Inferior parietal cortex (tissue), 1 donor: Measurements from ENCODE around the gene EFHC1.
"Not testable (repeated sequence)": the region's sequence is repeated elsewhere in the genome, so short reads cannot be mapped to it uniquely, and the experiment has no call there.

Source experiments
- DNase-seq: peaks from one replicate; pipeline ENCODE4 v3.0.0-alpha.2; 2016; ENCODE audit errors: extremely low spot score

Gene EFHC1

DNA sequence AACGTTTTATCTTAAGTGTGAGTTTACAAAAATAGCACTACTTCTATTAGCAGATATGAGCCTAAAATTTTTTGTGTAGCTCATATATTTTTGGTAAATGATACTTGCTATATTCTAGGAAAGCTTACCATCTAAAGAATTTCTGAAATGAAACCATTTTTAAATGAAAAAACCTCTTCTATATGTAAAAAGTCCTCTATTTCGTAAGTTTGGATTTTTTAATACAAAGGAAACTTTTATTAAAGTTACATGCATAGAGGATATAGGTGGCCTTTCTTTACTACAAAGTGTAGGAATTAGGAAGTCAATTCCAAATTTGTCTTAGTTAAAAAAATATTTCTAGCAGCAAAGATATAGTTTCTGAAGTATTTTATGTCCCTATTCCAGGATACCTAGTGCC is 18.8 kb downstream of the EFHC1 start:
- no peak for DNase-seq

DNA sequence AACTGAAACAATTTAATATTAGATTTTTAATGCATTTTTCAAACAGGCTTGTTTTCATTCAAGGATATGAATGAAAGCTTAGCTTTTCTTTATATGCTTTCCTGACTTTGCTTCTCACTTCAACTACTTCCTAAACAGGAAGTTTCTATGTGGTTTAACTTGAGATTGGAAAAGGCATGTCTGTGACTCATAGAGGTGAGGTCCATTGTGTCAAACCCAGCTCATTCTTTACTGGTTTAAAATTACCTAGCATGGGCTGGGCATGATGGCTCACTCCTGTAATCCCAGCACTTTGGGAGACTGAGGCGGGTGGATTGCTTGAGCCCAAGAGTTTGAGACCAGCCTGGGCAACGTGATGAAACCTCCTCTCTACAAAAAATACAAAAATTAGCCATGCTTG is 34.4 kb downstream of the EFHC1 start:
- no peak for DNase-seq

DNA sequence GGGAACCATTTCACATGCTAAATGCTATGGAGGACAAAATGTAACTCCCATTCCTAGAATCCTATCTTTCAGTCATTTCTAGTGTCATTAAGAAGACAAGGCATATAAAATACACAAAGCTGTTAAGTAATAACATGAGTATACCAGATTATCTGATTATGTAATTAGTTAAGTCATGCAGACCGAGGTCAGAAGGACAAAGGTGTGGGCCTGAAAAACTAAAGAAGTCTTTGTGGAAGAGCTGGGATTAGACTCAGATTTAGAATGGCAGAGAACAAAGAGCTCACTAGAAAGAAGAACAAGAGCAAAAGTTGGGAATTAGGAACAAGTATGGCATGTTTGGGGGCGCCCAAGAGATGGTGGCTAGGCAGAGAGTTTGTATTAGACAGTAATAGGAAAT is 37.0 kb downstream of the EFHC1 start:
- no peak for DNase-seq

DNA sequence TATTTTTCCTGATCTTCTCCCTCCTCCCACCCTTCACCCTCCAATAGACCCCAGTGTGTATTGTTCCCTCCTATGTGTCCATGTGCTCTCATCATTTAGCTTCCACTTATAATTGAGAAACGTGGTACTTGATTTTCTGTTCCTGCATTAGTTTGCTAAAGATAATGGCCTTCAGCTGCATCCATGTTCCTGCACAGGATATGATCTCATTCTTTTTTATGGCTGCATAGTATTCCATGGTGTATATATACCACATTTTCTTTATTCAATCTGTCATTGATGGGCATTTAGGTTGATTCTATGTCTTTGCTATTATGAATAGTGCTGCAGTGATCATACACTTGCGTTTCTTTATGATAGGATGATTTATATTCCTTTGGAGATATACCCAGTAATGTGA is 41.1 kb downstream of the EFHC1 start:
- DNase-seq = not testable (repeated sequence)

DNA sequence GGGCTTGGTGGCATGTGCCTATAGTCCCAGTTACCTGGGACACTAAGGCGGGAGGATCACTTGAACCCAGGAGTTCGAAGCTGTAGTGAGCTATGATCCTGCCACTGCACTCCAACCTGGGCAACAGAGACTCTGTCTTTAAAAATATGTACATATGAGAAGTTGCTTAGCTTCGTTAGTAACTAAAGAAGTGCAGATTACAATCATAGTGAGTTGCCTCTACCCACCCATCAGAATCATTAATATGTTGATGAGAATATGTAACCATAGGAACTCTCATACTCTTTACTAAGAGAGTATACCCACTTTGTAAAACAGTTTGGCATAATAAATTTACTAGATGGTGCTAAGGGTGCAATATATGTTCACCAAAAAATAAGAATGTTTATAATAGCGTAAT is 54.0 kb downstream of the EFHC1 start:
- DNase-seq = no peak

DNA sequence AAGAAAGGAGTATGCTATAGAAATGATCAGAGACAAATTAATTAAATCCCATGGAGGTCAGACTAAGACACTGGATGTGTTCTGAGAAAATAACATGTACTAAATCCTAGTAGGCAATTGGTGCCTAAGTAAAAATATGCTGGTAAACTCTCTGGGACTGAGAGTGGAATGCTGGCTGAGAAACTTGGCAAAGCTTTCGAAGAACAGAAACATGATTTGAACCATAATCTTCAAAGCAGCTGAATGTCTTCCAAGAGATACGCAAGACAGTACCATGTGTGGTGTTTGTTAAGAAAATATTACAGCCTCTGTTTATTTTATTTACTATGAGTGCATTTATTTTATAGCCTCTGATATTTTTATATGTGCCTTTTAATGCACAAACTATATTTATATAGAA is 55.2 kb downstream of the EFHC1 start:
- DNase-seq = no peak

DNA sequence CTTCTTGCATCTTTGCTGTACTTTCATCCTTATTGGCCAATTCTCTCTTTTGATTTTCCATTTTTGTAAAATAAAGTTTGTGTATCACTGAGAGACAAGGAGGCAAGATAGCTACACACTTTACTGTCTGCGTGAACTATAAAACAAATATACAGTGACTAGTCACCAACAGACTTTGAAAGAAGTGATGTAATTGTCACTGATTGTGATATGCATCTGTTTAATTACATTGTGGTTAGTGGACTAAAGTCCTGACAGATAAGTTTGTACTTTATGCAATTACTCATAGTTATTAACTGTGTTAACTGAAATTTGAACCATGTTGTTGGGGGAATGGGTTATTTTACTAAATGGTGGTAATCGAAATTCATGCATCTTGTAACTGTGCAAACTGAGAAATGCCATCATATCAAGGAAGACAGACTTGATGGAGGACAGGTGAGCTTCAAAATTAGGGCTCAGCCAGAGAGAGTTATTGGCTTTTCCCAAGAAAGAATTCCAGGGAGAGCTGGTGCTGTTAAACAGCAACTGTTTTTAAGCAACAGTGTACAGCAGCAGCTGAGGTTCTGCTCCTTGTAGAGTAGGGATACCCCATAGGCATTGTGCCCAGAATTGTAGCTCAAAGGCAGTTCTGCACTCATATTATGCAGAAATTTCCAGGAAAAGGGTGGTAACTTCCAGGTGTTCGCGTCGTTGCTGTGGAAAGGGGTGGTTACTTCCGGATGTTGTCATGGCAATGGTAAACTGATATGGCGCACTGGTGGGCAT is 62.9 kb downstream of the EFHC1 start:
- no peak for DNase-seq

DNA sequence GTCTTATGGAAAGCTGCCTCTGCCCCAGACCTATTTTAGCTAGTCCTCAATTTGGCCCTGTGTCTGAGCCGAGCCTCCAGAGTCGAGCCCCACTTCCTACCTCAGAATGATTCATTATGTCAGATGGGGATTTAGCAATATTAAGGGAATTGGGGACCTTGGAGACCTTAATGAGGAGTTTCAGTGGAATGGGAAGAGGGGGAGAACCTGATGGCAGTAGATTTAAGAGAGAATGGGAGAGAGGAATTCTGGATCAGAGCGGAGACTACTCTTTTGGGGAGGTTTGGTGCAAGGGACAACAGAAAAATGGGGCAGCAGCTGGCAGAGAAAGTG is 63.5 kb downstream of the EFHC1 start:
- DNase-seq = no peak

DNA sequence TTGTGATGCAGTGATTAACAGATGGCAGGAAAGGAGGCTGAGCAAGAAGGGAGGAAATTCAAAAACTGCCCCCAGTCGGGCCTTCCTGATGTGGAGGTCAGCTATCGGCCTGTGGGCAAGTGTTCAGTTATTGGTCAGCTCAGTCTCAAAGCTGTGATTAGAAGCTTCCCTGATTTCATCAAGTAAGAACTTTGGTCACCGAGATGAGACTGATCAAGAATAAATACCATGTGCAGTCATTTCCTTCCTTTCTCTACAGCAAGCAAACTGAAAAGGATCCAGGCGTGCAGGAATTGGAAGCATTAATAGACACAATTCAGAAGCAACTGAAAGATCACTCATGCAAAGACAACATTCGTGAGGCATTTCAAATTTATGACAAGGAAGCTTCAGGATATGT is 69.7 kb downstream of the EFHC1 start:
- no peak for DNase-seq

DNA sequence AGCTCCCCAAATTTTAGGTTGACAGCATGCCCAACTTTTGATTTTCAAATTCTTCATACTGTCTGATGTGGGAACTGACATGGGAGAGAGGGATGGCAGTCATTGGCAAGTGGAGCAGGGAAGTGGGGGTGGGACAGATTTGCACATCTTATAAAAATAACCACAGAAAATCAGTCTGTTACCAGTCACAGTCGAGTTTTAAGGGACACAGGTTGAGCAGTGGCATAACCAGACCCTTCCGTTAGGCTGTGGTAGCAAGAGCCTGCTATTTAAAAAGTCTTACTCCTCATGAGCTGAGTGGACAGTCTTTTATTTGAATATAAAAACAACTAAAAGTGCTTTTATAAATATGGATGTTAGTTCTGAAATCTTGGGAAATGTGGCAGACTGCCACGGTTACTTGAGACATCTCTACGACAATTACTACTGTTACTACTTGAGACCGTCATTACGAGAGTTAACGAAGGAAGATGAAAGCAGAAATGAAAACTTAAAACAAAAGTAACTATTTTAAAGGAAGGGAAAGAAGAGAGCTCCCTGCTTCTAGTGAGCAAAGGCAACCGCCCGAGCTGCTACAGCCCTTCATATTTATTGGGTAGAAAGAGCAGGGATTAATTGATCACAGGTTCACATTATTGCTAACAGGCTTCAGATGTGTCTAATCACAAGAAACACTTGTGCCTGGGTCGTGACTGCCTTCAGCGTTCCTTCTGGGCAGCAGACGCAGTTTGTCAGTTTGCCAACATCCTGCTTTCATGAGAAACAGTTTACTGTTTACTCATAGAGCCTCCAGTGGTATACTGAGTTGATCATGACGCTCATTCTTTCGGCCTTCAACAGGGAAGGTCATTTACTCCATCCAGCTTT is 71.3 kb downstream of the EFHC1 start:
- DNase-seq = no peak

DNA sequence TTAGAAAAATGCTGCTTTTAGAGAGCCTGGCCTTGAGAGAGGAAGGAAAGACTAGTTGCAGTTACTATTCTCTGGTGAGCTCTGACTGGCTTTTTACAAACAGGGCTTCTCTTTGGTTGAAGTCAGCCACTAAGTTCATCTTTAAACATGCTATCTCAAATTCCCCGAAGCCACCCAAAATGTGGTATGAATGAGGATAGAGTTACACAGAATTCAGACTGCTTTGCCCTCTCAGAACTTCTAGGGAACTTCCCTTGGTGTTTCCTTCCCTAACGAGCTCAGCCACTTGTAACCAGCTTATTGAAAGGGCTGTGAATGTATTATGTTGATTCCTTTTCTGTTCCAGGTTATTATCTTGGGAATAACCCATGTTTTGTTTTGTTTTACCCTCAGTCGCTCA is 73.5 kb downstream of the EFHC1 start:
- no peak for DNase-seq

DNA sequence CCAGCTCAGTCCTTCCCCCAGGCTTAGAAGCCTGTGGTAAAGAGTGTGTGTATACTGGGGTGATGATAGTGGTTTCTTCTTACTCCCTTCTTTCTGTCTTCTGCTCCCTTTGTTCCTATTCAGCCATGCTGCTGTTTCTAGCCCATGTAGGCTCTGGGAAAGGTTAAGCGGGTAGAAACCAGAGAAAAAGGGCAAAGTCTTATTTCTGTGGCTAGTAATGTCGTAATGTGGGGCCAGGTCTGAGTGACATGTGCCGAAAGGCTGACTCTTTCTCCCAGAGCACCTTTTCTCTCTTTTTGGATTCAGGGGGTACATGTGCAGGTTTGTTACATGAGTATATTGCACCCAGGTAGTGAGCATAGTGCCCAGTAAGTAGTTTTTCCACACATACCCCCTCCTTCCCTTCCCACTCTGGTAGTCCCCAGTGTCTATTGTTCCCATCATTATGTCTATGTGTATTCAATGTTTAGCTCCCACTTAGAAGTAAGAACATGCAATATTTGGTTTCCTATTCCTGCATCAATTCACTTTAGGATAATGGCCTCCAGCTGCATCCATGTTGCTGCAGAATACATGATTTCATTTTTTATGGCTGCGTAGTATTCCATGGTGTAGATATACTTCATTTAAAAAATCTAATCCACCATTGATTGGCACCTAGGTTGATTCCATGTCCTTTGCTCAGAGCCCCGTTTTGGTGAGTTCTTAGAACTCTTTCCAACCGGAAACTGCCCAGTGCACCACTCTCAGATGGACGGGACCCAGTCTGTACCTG is 74.3 kb downstream of the EFHC1 start:
- DNase-seq = no peak

DNA sequence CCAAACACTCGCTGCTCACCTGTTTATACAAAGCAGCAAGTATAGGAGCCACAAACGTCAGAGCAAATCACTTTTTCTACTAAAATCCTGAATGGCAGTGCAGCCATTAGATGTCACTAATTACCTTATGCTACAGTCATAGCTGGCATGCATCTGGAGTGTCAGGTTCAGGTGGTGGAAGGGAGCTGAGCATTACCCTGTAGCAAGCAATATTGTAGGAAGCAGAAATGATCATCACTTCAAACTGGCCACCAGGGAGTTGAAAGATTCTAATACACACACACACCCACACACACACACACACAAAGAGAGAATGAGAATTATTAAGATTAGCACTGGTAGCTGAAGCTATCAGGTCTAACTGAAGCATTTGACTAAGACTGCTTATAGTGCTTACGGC is 75.8 kb downstream of the EFHC1 start:
- DNase-seq = no peak

DNA sequence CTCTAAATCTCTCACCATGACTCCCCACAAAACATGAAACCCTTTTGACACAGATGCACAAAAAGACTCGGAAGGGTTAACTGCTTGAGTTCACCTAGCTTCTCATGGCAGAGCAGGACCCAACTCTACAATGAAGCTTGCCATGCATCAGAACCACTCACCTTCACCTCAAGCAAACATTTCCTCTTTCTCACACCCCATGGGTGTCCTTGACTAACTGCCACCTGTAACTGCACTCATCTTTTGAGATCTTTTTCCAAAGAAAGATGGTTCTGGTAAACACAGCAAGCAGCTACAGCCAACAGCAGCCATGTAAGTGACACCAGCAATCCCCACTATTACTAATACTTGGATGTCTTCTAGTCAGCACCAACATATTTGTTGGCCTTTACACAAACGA is 76.5 kb downstream of the EFHC1 start:
- no peak for DNase-seq

DNA sequence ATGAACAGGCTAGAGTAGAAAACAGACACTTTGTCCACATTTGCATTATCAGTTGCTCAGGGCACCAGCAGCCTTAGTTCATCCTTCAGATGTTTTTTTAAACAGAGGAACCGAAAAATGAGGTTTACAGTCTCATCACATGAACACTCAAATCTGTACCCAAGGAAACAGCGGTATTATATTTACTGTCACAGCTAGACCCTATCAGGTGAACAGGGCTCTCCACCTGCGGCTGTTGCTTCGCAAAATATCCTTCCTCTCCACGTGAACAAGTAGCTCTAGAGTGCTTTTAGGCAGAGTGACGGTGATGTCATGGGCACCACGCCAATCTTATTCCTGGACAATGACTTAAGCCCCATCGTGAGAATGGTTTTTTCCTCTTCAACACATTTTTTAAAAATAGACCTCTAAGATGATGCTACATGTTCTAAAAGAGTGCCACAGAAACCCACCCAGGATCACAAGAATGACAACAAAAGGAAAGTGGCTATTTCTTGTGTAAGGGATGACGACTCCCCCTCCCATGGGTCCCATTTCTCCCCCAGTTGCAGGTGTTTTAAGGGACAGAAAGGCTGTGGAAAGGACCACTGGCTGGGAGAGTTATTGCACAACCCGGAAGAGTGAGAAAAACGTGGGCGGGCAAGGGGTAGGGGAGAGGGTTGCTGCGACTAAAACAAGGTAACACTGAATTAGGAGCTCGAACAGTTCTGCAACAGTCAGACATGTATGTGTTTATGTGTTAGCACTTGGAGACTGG is 77.7 kb downstream of the EFHC1 start:
- DNase-seq = no peak

DNA sequence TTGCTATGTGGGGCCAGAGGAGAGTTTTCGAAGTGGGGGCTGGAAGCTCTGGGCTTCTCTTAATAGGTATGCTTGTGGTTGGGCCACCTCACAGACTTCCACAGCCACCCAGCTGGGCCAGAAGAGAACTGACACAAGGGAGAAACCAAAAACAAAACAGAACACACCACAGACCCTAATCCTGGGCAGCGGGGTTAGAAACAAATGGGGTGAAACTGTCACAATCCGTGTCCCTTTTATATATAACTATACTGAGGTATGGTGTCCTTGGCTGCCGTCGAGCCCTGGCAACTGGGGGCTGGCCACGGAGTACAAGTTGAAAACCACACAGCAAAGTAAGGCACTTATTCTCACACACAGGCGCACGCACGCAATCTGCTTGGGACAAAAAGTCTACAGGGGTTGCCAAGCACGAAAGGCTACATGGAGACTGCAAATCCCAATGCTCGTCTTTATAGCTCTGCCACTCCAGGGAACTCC is 78.4 kb downstream of the EFHC1 start:
- no peak for DNase-seq

DNA sequence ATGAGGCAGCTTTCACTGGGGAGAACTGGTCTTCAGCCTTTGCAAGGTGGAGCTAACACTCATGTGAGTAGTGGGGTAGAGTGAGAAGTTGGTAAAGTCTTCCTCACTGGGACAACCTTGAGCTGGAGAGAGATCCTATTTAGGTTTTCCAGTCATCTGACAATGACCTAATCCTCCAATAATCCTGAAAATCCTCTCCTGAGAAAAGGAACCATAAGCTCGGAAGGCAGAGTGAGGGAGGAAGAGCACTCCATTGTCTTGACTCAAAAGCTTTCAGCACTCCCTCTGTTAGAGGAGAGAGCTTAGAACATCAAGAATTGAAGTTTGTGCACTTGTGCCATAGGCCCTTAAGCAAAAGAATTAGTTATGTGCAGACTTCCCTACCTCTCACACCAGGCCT is 78.9 kb downstream of the EFHC1 start:
- DNase-seq = no peak

DNA sequence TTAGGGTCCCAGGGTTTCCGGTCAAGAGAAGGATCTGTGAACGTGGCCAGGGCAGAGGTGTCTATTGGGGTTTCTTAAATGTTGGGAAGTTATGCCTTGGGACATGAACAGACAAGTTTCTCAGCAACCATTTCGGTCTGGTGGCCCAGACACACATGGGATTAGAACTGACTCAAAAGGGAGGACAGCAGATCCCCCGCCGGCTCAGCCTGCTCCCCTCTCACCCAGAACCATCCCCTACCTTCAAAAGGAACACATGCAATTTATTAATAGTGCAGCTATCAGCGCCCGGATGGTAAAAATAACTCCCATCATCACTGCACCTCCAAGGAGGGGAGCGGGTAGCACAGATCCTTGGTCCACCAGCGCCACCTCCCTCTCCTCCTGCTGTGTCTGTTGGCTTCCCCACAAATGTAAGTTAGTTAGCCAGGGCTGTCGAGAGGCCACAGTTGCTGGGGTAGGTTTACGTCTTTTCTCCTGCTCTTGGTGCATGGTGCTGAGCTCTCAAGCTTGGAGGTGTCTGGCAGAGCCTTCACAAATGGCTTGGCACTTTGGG is 79.6 kb downstream of the EFHC1 start:
- DNase-seq = no peak

DNA sequence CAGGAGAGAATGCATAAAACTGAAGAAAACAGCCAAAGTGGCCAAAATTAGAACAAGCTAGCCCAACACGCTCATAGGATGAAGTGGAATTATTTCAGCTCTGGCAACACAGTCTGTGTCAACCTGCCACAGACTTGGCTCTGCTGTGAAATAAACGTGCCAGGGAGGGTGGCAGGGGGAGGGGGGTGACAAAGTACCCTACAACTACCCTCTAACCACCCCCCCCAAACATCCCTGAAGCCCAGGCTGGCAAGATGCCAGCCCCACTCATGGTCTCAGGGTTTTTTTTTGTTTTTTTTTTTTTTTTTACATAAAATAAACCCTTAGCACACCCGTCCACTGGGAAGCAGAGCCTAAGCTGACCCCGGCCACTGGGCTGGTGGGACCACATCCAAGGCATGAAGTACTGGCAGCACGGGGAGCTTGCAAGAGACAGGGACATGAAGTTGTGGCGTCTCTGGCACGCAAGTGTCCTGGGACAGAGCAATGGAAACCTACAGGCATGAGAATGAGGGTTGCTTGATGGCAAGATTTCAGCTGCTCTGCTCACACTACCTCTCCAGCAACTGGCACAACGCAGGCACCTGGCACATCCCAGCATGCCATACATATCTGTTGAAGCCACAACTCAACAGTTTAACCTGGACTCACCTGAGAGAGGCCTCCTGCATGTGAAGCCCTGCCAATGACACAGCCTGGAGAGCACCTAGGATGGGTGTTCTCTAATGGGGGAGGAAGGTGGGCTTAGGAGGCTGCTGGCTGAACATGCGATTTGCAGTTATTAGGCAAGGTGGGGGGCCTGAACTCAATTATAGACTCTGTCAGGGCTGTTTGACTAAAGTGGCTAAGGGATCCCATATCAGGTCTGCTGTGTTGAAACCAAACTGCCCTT is 80.3 kb downstream of the EFHC1 start:
- DNase-seq = no peak

DNA sequence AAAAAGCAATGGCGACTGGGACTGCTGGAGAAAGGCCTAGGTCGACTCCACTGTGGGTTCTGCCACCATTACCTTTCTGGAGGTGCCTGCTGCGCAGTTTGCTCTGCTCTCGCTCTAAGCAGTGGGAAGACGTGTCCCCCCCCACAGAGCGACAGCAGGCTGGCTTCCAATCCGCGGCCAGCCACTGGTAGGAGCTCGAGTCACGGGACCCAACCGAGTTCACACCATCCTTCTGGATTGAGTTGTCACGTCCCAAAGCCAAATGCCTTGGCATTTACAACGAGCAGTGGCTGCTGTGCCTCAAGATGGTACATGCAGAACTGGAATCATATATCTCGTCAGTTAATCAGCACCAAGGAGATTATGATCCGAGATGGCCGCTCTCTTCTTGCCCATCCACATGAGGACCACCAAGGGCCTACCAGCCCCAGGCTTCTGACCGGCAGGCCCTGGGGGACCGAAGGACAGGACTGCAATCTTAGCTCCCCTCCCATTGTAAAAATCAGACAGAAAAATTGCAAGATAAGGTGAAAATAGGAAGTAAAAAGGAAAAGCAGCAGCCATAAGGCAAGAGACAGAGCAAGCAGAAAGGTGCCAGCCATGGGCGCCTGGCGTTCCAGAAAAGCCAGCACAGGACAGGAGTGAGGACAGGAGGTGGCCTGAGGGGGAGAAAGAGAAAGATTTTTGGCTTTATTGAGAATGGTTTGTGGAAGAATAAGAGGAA is 82.3 kb downstream of the EFHC1 start:
- DNase-seq = no peak
